GM23338 (cell line): ENCODE data around the gene PRIM1. TPM values are rescaled to one million over a fixed set of nuclear protein-coding genes. Genes with fewer than 3 reads are reported as not detected.

ENCODE experiments used
- ATAC-seq: fragments of 200-7000 bp; cut with Tn5 transposase; 3 replicates; pipeline ENCODE4 v1.9.1; 2020
- DNase-seq: peaks from one replicate; pipeline ENCODE4 v3.0.0-alpha.2; 2015; ENCODE audit warnings: low spot score
- H2AFZ ChIP-seq: fragments of 200-600 bp; sonication (generic); 2 replicates; pipeline ENCODE4 v1.8.0; 2016; ENCODE audit warnings: antibody characterized with exemption, mild to moderate bottlenecking, moderate library complexity
- H3F3A ChIP-seq: fragments of 200-600 bp; sonication (generic); replicated peaks from 2 replicates; pipeline ENCODE4 v1.8.0; 2017; ENCODE audit warnings: antibody characterized with exemption, mixed run types, low read depth
- H3K27ac ChIP-seq: fragments of 200-600 bp; sonication (generic); 2 replicates; pipeline ENCODE4 v1.6.1; 2016; ENCODE audit warnings: low read depth
- H3K27me3 ChIP-seq: fragments of 200-600 bp; sonication (generic); 2 replicates; pipeline ENCODE4 v1.8.0; 2016; ENCODE audit warnings: mild to moderate bottlenecking, mixed run types, moderate library complexity; ENCODE audit not compliant: insufficient read depth
- H3K36me3 ChIP-seq: fragments of 200-600 bp; sonication (generic); 2 replicates; pipeline ENCODE4 v1.8.0; 2016; ENCODE audit warnings: mild to moderate bottlenecking; ENCODE audit not compliant: insufficient read depth
- H3K4me1 ChIP-seq: fragments of 200-600 bp; sonication (generic); 2 replicates; pipeline ENCODE4 v1.8.0; 2016; ENCODE audit warnings: mild to moderate bottlenecking, moderate library complexity; ENCODE audit not compliant: insufficient read depth
- H3K4me2 ChIP-seq: fragments of 200-600 bp; sonication (generic); 2 replicates; pipeline ENCODE4 v1.7.1; 2017; ENCODE audit warnings: mixed run types
- H3K4me3 ChIP-seq: fragments of 200-600 bp; sonication (generic); 2 replicates; pipeline ENCODE4 v1.6.1; 2016; ENCODE audit warnings: mixed run types
- H3K79me2 ChIP-seq: fragments of 200-600 bp; sonication (generic); replicated peaks from 2 replicates; pipeline ENCODE4 v1.8.0; 2017; ENCODE audit warnings: mild to moderate bottlenecking; ENCODE audit not compliant: insufficient read depth
- H3K9me2 ChIP-seq: fragments of 200-600 bp; sonication (generic); 2 replicates; pipeline ENCODE4 v1.8.0; 2017; ENCODE audit not compliant: insufficient read depth
- H4K20me1 ChIP-seq: fragments of 200-600 bp; sonication (generic); replicated peaks from 2 replicates; pipeline ENCODE4 v1.8.0; 2017; ENCODE audit warnings: mild to moderate bottlenecking; ENCODE audit not compliant: insufficient read depth
- H3K27ac Mint-ChIP-seq: 2 replicates; pipeline ENCODE4 v1.8.0; 2020; ENCODE audit warnings: inconsistent platforms, mild to moderate bottlenecking, moderate library complexity, mixed read lengths
- H3K27me3 Mint-ChIP-seq: 3 replicates; pipeline ENCODE4 v1.8.0; 2022; ENCODE audit warnings: low read depth, mild to moderate bottlenecking, moderate library complexity, mixed read lengths, inconsistent platforms; ENCODE audit not compliant: insufficient read depth, poor library complexity
- H3K36me3 Mint-ChIP-seq: 3 replicates; pipeline ENCODE4 v1.8.0; 2021; ENCODE audit warnings: low read depth, mild to moderate bottlenecking, inconsistent platforms, moderate library complexity, mixed read lengths
- H3K4me1 Mint-ChIP-seq: 3 replicates; pipeline ENCODE4 v1.8.0; 2020; ENCODE audit warnings: mild to moderate bottlenecking, inconsistent platforms, mixed read lengths
- H3K4me3 Mint-ChIP-seq: 3 replicates; pipeline ENCODE4 v1.8.0; 2021; ENCODE audit warnings: moderate library complexity, mild to moderate bottlenecking, inconsistent platforms, mixed read lengths
- H3K9me3 Mint-ChIP-seq: 3 replicates; pipeline ENCODE4 v1.8.0; 2020; ENCODE audit warnings: moderate library complexity, mild to moderate bottlenecking, inconsistent platforms, mixed read lengths
- CREB1 ChIP-seq: fragments of 250-450 bp; sonication (Bioruptor Pico); IDR thresholded peaks from 2 replicates; pipeline ENCODE4 v1.5.0; 2020; ENCODE audit warnings: low read depth, mild to moderate bottlenecking, moderate library complexity
- EZH2phosphoT487 ChIP-seq: fragments of 200-600 bp; sonication (generic); IDR thresholded peaks from one replicate; pipeline ENCODE4 v1.8.1; 2018; ENCODE audit warnings: antibody characterized with exemption; ENCODE audit not compliant: unreplicated experiment
- JUNB ChIP-seq: IDR thresholded peaks from one replicate; pipeline ENCODE4 v1.6.1; 2016; ENCODE audit warnings: antibody characterized with exemption; ENCODE audit not compliant: unreplicated experiment
- NANOG ChIP-seq: IDR thresholded peaks from 2 replicates; pipeline ENCODE4 v1.6.1; 2016; ENCODE audit warnings: antibody characterized with exemption, borderline replicate concordance
- POLR2AphosphoS5 ChIP-seq: IDR thresholded peaks from 2 replicates; pipeline ENCODE4 v1.6.1; 2016; ENCODE audit warnings: antibody characterized with exemption, low read depth
- STAT1 ChIP-seq: IDR thresholded peaks from one replicate; pipeline ENCODE4 v1.6.1; 2016; ENCODE audit warnings: antibody characterized with exemption; ENCODE audit not compliant: unreplicated experiment
- ZNF114 ChIP-seq: fragments of 250-450 bp; sonication (Bioruptor Pico); IDR thresholded peaks from 2 replicates; pipeline ENCODE4 v1.5.0; 2020; ENCODE audit warnings: mild to moderate bottlenecking, moderate library complexity
- ZNF331 ChIP-seq: fragments of 250-450 bp; sonication (Bioruptor Pico); IDR thresholded peaks from 2 replicates; pipeline ENCODE4 v1.5.0; 2020; ENCODE audit warnings: low read depth, mild to moderate bottlenecking, moderate library complexity
- long read RNA-seq: library from polyadenylated mRNA; unstranded; transcript quantifications from one replicate; pipeline ENCODE4 v2.0.0, GENCODE V29; 2020; ENCODE audit not compliant: unreplicated experiment
- polyA plus RNA-seq: library from polyadenylated mRNA; unstranded; fragments of >200 nt; fragmentation: Nextera tagmentation; extraction: Ambion mirVana; gene quantifications from 2 replicates; pipeline ENCODE4 v1.2.1, GENCODE V29; 2016
- total RNA-seq: library from RNA; depleted of rRNA; stranded (reverse); fragments of >200 nt; shearing (Covaris generic); gene quantifications from 2 replicates; pipeline ENCODE4 v1.2.3, GENCODE V29; 2014; rRNA removed
- TF ChIP-seq, protein P1 (sequence below): IDR thresholded peaks from one replicate; pipeline ENCODE4 v1.6.1; 2018; ENCODE audit warnings: antibody characterized with exemption; ENCODE audit not compliant: unreplicated experiment
- TF ChIP-seq, protein P2 (sequence below): fragments of 250-450 bp; sonication (Bioruptor Pico); IDR thresholded peaks from 2 replicates; pipeline ENCODE4 v1.5.0; 2020; ENCODE audit warnings: mild to moderate bottlenecking, moderate library complexity
- TF ChIP-seq, protein P3 (sequence below): IDR thresholded peaks from 2 replicates; pipeline ENCODE4 v1.6.1; 2016; ENCODE audit warnings: antibody characterized with exemption
- TF ChIP-seq, protein P4 (sequence below), 2 experiments: fragments of 200-600 bp in 1 of 2; sonication (generic) in 1 of 2; conservative IDR thresholded peaks; 2 replicates each; pipeline versions ENCODE4 v1.5.1 to v1.6.1; 2016 to 2017; ENCODE audit warnings: antibody characterized with exemption in 2 of 2, low read depth in 2 of 2, mild to moderate bottlenecking in 2 of 2, moderate library complexity in 1 of 2

PRIM1 gene
- total RNA-seq (69.9 and 73.9 TPM in 2 replicates), polyA plus RNA-seq (65.6 and 67.9 TPM in 2 replicates)
- long read RNA-seq, transcript PRIM1-201 (13 exons, 1,393 nt): major isoform, 14 of 60 reads
- long read RNA-seq, partial matches to known transcripts: 31 of 60 reads
- long read RNA-seq, other reads (novel, unspliced or antisense): 14 of 60 reads

DNA sequence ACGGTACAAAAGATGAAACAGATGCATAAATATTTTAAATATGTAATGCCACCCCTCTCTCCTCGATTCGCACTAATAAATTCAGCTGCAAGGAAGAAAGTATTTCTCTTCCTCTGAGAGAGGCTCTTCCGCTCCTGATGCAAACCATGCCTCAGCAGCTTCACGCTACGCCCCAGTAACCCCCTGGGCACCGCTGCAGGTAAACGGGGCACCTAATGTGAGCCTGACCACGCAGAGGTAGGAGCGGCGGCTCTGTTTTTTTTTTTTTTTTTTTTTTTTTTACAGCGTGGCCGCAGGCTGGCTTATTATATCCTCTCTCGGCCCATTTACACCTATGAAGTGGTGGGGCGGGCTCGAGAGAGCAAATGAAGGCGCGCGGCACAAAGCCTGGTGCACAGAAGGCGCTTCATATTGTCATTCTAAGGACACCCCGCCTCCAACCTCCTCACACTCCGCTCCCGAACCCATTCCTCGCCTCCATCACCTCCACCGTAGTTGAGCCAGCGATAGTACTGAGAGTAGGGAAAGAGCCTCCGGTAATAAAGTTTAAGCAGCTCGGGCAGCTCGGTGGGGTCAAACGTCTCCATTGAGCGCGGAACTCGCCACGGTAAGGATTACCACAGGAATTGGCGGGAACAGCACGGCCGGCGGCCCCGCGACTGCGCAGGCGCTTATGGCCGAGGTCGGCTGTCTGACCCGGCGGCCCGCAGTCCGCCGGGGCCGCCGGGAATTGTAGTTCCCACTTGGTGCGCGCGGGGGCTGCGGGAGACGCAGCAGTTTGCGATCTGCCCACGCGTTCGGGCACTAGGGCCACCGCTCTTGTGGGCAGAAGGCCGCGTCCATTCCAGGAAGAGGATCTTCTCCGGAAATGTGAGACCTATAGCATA lies at the start of gene PRIM1:
TSS of gene PRIM1 (minus strand) at position 612 of the 887 bp plus-strand sequence. CDS start at position 587, 25 bp downstream.
- H3K9me3 Mint-ChIP-seq: no peaks in the 10 kb centered on the region
- peak; percentile 90 for ATAC-seq
- Histone ChIP-seq H3K9me2 (no peaks in the 10 kb centered on the region), H3F3A (peaks cover 12% of the 10 kb centered on the region; the same call in 1 of the 2 replicates), H3K4me2 (peak within 1 kb of the TSS; percentile 85), H4K20me1 (peaks cover 6% of the 10 kb centered on the region; the same call in 1 of the 2 replicates), H3K4me3 (peak within 1 kb of the TSS; percentile 68), H3K4me1 (peaks cover 7% of the 10 kb centered on the region; the same call in 1 of the 2 replicates), H3K36me3 (peaks cover 12% of the 10 kb centered on the region), H3K27me3 (no peaks in the 10 kb centered on the region), H3K27ac (peak within 1 kb of the TSS; percentile 98), H3K79me2 (peaks cover 17% of the 10 kb centered on the region), H2AFZ (peak within 1 kb of the TSS; percentile 85)
- H3K4me3 Mint-ChIP-seq: peak within 1 kb of the TSS; percentile 97
- peaks cover 12% of the 10 kb centered on the region; the same call in 2 of the 3 replicates for H3K4me1 Mint-ChIP-seq
- peak within 1 kb of the TSS; percentile 100 for H3K27ac Mint-ChIP-seq
- peak; percentile 90 for DNase-seq
- peaks cover 38% of the 10 kb centered on the region for H3K36me3 Mint-ChIP-seq
- peaks cover 3% of the 10 kb centered on the region for H3K27me3 Mint-ChIP-seq
- TF ChIP-seq, protein P1, sequence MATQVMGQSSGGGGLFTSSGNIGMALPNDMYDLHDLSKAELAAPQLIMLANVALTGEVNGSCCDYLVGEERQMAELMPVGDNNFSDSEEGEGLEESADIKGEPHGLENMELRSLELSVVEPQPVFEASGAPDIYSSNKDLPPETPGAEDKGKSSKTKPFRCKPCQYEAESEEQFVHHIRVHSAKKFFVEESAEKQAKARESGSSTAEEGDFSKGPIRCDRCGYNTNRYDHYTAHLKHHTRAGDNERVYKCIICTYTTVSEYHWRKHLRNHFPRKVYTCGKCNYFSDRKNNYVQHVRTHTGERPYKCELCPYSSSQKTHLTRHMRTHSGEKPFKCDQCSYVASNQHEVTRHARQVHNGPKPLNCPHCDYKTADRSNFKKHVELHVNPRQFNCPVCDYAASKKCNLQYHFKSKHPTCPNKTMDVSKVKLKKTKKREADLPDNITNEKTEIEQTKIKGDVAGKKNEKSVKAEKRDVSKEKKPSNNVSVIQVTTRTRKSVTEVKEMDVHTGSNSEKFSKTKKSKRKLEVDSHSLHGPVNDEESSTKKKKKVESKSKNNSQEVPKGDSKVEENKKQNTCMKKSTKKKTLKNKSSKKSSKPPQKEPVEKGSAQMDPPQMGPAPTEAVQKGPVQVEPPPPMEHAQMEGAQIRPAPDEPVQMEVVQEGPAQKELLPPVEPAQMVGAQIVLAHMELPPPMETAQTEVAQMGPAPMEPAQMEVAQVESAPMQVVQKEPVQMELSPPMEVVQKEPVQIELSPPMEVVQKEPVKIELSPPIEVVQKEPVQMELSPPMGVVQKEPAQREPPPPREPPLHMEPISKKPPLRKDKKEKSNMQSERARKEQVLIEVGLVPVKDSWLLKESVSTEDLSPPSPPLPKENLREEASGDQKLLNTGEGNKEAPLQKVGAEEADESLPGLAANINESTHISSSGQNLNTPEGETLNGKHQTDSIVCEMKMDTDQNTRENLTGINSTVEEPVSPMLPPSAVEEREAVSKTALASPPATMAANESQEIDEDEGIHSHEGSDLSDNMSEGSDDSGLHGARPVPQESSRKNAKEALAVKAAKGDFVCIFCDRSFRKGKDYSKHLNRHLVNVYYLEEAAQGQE: no peak
- TF ChIP-seq ZNF331 (CRISPR knock-in tag) (no peak), CREB1 (CRISPR knock-in tag) (no peak), ZNF114 (no peak), POLR2AphosphoS5 (peak; percentile 82), STAT1 (no peak), JUNB (no peak), EZH2phosphoT487 (no peak), NANOG (no peak)
- TF ChIP-seq, protein P2, sequence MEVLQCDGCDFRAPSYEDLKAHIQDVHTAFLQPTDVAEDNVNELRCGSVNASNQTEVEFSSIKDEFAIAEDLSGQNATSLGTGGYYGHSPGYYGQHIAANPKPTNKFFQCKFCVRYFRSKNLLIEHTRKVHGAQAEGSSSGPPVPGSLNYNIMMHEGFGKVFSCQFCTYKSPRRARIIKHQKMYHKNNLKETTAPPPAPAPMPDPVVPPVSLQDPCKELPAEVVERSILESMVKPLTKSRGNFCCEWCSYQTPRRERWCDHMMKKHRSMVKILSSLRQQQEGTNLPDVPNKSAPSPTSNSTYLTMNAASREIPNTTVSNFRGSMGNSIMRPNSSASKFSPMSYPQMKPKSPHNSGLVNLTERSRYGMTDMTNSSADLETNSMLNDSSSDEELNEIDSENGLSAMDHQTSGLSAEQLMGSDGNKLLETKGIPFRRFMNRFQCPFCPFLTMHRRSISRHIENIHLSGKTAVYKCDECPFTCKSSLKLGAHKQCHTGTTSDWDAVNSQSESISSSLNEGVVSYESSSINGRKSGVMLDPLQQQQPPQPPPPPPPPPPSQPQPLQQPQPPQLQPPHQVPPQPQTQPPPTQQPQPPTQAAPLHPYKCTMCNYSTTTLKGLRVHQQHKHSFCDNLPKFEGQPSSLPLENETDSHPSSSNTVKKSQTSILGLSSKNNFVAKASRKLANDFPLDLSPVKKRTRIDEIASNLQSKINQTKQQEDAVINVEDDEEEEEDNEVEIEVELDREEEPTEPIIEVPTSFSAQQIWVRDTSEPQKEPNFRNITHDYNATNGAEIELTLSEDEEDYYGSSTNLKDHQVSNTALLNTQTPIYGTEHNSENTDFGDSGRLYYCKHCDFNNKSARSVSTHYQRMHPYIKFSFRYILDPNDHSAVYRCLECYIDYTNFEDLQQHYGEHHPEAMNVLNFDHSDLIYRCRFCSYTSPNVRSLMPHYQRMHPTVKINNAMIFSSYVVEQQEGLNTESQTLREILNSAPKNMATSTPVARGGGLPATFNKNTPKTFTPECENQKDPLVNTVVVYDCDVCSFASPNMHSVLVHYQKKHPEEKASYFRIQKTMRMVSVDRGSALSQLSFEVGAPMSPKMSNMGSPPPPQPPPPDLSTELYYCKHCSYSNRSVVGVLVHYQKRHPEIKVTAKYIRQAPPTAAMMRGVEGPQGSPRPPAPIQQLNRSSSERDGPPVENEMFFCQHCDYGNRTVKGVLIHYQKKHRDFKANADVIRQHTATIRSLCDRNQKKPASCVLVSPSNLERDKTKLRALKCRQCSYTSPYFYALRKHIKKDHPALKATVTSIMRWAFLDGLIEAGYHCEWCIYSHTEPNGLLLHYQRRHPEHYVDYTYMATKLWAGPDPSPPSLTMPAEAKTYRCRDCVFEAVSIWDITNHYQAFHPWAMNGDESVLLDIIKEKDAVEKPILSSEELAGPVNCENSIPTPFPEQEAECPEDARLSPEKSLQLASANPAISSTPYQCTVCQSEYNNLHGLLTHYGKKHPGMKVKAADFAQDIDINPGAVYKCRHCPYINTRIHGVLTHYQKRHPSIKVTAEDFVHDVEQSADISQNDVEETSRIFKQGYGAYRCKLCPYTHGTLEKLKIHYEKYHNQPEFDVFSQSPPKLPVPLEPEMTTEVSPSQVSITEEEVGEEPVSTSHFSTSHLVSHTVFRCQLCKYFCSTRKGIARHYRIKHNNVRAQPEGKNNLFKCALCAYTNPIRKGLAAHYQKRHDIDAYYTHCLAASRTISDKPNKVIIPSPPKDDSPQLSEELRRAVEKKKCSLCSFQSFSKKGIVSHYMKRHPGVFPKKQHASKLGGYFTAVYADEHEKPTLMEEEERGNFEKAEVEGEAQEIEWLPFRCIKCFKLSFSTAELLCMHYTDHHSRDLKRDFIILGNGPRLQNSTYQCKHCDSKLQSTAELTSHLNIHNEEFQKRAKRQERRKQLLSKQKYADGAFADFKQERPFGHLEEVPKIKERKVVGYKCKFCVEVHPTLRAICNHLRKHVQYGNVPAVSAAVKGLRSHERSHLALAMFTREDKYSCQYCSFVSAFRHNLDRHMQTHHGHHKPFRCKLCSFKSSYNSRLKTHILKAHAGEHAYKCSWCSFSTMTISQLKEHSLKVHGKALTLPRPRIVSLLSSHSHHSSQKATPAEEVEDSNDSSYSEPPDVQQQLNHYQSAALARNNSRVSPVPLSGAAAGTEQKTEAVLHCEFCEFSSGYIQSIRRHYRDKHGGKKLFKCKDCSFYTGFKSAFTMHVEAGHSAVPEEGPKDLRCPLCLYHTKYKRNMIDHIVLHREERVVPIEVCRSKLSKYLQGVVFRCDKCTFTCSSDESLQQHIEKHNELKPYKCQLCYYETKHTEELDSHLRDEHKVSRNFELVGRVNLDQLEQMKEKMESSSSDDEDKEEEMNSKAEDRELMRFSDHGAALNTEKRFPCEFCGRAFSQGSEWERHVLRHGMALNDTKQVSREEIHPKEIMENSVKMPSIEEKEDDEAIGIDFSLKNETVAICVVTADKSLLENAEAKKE (CRISPR knock-in tag): no peak
- TF ChIP-seq, protein P3, sequence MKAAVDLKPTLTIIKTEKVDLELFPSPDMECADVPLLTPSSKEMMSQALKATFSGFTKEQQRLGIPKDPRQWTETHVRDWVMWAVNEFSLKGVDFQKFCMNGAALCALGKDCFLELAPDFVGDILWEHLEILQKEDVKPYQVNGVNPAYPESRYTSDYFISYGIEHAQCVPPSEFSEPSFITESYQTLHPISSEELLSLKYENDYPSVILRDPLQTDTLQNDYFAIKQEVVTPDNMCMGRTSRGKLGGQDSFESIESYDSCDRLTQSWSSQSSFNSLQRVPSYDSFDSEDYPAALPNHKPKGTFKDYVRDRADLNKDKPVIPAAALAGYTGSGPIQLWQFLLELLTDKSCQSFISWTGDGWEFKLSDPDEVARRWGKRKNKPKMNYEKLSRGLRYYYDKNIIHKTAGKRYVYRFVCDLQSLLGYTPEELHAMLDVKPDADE: peak; percentile 77; the same call in 1 of the 2 replicates
- TF ChIP-seq, protein P4, sequence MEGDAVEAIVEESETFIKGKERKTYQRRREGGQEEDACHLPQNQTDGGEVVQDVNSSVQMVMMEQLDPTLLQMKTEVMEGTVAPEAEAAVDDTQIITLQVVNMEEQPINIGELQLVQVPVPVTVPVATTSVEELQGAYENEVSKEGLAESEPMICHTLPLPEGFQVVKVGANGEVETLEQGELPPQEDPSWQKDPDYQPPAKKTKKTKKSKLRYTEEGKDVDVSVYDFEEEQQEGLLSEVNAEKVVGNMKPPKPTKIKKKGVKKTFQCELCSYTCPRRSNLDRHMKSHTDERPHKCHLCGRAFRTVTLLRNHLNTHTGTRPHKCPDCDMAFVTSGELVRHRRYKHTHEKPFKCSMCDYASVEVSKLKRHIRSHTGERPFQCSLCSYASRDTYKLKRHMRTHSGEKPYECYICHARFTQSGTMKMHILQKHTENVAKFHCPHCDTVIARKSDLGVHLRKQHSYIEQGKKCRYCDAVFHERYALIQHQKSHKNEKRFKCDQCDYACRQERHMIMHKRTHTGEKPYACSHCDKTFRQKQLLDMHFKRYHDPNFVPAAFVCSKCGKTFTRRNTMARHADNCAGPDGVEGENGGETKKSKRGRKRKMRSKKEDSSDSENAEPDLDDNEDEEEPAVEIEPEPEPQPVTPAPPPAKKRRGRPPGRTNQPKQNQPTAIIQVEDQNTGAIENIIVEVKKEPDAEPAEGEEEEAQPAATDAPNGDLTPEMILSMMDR (conservative IDR thresholded peaks at IDR 0.05; ENCODE audit: low read depth in 2 of 2): no peak
